GM13976 (cell line): Measurements from ENCODE around the gene HOXD11.

ENCODE experiments used
- DNase-seq: peaks from one replicate; pipeline ENCODE4 v3.0.0; 2012; ENCODE audit warnings: low spot score
- in situ Hi-C: fragments of 300-500 bp; cut with MboI; formaldehyde crosslinking; loops from one replicate; pipeline ENCODE4 v1.12.0; 2022; ENCODE audit warnings: low sequenced_read_pairs, mixed read lengths, inconsistent platforms; ENCODE audit not compliant: unreplicated experiment
- TF ChIP-seq, protein P1 (sequence below): IDR thresholded peaks from 2 replicates; pipeline ENCODE4 v1.5.1; 2012; ENCODE audit warnings: borderline replicate concordance, mild to moderate bottlenecking; ENCODE audit not compliant: insufficient read depth; ENCODE audit errors: extremely low read depth, missing control alignments, control extremely low read depth

HOXD11 gene

GRCh38 chr2:176105730-176106580 lies 1.1 kb upstream of the HOXD11 start:
- TF ChIP-seq, protein P1, sequence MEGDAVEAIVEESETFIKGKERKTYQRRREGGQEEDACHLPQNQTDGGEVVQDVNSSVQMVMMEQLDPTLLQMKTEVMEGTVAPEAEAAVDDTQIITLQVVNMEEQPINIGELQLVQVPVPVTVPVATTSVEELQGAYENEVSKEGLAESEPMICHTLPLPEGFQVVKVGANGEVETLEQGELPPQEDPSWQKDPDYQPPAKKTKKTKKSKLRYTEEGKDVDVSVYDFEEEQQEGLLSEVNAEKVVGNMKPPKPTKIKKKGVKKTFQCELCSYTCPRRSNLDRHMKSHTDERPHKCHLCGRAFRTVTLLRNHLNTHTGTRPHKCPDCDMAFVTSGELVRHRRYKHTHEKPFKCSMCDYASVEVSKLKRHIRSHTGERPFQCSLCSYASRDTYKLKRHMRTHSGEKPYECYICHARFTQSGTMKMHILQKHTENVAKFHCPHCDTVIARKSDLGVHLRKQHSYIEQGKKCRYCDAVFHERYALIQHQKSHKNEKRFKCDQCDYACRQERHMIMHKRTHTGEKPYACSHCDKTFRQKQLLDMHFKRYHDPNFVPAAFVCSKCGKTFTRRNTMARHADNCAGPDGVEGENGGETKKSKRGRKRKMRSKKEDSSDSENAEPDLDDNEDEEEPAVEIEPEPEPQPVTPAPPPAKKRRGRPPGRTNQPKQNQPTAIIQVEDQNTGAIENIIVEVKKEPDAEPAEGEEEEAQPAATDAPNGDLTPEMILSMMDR = no peak
- in situ Hi-C loops = no loop called here
- no peak for DNase-seq

DNA sequence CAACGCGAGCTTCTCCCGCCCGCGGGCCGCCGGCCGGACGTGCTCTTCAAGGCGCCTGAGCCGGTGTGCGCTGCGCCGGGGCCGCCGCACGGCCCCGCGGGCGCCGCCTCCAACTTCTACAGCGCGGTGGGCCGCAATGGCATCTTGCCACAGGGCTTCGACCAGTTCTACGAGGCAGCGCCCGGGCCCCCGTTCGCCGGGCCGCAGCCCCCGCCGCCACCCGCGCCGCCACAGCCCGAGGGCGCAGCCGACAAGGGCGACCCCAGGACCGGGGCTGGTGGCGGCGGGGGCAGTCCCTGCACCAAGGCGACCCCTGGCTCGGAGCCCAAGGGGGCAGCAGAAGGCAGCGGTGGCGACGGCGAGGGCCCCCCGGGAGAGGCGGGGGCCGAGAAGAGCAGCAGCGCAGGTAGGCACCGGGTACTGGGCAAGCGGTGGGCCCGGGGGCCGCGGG lies 676 bp downstream of the HOXD11 start:
- TF ChIP-seq, protein P1 = no peak
- no peak for DNase-seq
- in situ Hi-C loops = no loop called here

DNA sequence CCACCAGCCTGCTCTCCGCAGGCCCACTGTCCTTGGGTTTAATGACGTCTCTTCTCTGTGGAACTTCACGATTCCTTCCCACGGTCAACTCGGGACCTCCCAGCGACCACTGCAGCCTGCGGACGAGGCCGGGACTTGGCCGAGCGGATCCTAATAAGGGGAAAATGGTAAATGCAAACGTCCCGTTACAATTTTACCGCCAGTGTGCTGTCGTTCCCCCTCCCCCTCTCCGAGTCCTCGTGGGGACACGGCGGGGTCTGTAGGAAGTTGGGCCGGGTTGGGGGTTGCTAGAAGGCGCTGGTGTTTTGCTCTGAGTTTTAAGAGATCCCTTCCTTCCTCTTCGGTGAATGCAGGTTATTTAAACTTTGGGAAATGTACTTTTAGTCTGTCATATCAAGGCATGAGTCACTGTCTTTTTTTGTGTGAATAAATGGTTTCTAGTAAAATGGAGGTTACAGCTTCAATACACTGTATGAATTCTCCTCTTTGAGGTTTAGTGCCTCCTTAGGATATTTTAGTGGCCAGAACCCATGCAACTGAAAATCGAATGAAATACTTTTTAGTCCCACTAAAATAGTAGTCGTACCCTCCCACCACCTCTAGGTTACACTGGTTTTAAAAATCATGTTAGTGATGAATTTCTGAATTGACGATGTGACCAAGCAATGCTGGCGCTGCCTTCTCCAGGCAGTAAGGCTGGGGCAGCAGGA lies 2.3 kb downstream of the HOXD11 start:
- in situ Hi-C loops = no loop called here
- no peak for DNase-seq
- TF ChIP-seq, protein P1 = no peak

DNA sequence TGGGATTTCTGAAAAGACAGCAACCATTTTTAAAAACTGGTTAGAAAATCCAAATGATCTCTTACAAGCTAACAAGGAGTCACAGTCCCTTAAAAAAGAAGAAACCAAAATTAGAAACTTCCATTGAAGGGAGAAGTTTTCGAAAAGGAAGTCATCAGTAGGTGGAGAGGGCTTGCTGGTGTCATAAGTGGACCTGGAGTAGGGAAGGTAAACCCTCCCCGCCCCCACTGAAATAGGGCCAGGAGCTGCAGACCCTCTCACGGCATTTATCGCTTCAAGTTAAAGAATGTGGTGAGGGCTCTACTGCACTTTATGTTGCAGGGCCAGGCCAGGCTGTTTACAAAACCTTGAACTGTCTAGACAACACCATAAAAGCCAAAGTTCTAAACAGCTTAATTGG lies 2.9 kb downstream of the HOXD11 start:
- DNase-seq = no peak
- in situ Hi-C loops = no loop called here

DNA sequence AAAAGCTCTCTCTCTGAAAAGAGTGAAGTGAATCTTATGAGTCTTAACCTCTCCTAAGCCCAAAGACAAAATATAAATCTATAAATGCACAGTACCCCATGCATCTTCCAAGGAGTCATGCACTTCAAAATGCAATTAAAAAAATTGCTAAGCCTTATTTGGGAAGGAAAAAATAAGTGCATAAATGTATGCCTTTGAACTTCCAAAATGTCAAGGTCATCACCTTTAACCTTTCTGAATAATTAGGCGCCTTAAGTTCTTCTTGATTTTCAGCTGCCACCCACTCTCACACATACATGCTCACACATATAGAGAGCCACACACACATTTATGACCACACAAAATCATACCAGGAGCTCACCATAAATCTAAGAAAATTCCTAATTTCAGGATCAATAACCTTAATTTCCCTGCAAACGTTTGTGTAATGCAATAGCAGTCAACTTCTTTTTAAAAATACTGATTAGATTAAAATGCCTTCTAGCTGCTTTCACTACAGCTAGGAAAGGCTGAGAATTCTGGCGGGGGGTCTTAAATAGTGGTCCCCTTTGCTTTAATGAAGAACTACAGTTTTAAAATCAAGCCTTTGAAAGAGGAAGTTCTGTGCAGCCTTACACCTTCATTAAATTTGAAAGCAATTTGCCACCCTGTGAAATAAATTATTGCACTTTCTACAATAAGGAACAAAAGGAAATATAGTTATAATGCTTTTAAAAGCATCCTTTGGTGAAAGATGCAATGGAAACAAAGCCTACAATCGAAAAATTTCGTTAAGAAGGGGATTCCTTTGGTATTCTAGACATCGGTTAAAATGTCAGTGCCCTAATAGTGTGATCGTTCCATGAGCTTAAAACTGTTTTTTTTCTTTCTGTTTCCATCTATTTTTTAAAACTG lies 3.6 kb downstream of the HOXD11 start:
- TF ChIP-seq, protein P1 = no peak
- in situ Hi-C loops = no loop called here
- no peak for DNase-seq

More for the DNA sequence above, 2.9 kb downstream of the HOXD11 start:
- TF ChIP-seq, protein P1 = no peak

DNA sequence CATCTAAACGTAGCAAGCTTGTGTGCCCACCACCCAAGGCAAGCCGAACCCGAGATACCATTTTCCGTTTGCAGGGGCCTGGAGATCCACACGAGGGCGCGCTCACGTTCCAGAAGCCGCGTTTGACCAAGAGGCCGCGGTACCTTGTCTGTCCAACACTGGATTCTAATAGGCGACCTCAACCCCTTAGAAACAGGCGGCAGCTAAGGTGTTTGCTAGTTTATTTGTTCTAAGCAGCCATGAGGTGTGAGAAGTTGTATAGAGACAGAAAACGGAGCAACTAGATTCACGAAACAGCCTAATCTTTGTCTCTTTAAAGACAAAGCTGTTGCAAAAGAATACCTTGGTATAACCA lies 4.2 kb downstream of the HOXD11 start:
- in situ Hi-C loops = no loop called here
- peak; percentile 72 for DNase-seq
- TF ChIP-seq, protein P1 = peak; percentile 68
